Central memory CD8-positive, alpha-beta T cell (primary cell): ENCODE results near the gene IGLON5.
A peak's percentile ranks its signal among the peaks of the same experiment; 100 is the strongest.

Experiments used
- ATAC-seq: fragments of 150-1000 bp; cut with Tn5 transposase; replicated peaks from 2 replicates; pipeline ENCODE4 v1.10.0; 2022; ENCODE audit warnings: mild to moderate bottlenecking, moderate FRiP score, moderate number of reproducible peaks; ENCODE audit not compliant: poor library complexity, severe bottlenecking; ENCODE audit errors: extremely low read depth
- DNase-seq, 2 donors: peaks; one replicate each; pipeline ENCODE4 v3.0.0; 2021; ENCODE audit warnings: low spot score in 2 of 2
- H3K27ac Mint-ChIP-seq: one replicate; pipeline ENCODE4 v1.8.0; 2022; ENCODE audit warnings: low read depth, mild to moderate bottlenecking, moderate library complexity, mixed read lengths
- H3K27me3 Mint-ChIP-seq: one replicate; pipeline ENCODE4 v1.8.0; 2022; ENCODE audit warnings: mixed read lengths
- H3K36me3 Mint-ChIP-seq: one replicate; pipeline ENCODE4 v1.8.0; 2022; ENCODE audit warnings: mild to moderate bottlenecking, moderate library complexity, mixed read lengths; ENCODE audit not compliant: insufficient read depth
- H3K4me1 Mint-ChIP-seq: one replicate; pipeline ENCODE4 v1.8.0; 2022; ENCODE audit warnings: mixed read lengths
- H3K4me3 Mint-ChIP-seq: one replicate; pipeline ENCODE4 v1.8.0; 2022; ENCODE audit warnings: mild to moderate bottlenecking, moderate library complexity, mixed read lengths
- H3K9me3 Mint-ChIP-seq: one replicate; pipeline ENCODE4 v1.8.0; 2022; ENCODE audit warnings: mixed read lengths

IGLON5 gene

GRCh38 chr19:51372649-51373504 is 61.4 kb downstream of the IGLON5 start, which contains the start of gene NKG7:
NKG7 (minus strand) TSS chr19:51372654; CDS start chr19:51372535, 119 bp downstream.
- H3K4me1 Mint-ChIP-seq: peaks cover 68% of the 10 kb centered on the region
- peak; percentile 76 for ATAC-seq
- peak within 1 kb of the TSS; percentile 89 for H3K27ac Mint-ChIP-seq
- no peaks in the 10 kb centered on the region for H3K9me3 Mint-ChIP-seq
- H3K36me3 Mint-ChIP-seq: peaks cover 27% of the 10 kb centered on the region
- H3K4me3 Mint-ChIP-seq: peak within 1 kb of the TSS; percentile 88
- peak; percentile 55 to 85 for DNase-seq
- H3K27me3 Mint-ChIP-seq: no peaks in the 10 kb centered on the region

- Mint-ChIP-seq H3K36me3 (peaks cover 20% of the 10 kb centered on the region), H3K27me3 (no peaks in the 10 kb centered on the region), H3K4me1 (peaks cover 69% of the 10 kb centered on the region), H3K27ac (peak overlapping the region; percentile 89), H3K4me3 (peak overlapping the region; percentile 88), H3K9me3 (no peaks in the 10 kb centered on the region)
- ATAC-seq (no peak), DNase-seq (no peak)
These were observed 64.2 kb downstream of the IGLON5 start for GRCh38 chr19:51375504-51376221.

- H3K4me1 Mint-ChIP-seq: peaks cover 64% of the 10 kb centered on the region
- no peaks in the 10 kb centered on the region for H3K27me3 Mint-ChIP-seq
- H3K9me3 Mint-ChIP-seq: no peaks in the 10 kb centered on the region
- peaks cover 13% of the 10 kb centered on the region for H3K36me3 Mint-ChIP-seq
- DNase-seq (no peak), ATAC-seq (no peak)
- no peak overlapping the region for H3K27ac Mint-ChIP-seq
- H3K4me3 Mint-ChIP-seq: no peak overlapping the region
These were observed 66.0 kb downstream of the IGLON5 start for GRCh38 chr19:51377422-51377821.

GRCh38 chr19:51380379-51380778 is 68.9 kb downstream of the IGLON5 start:
- no peak for DNase-seq
- Mint-ChIP-seq H3K27me3 (no peaks in the 10 kb centered on the region), H3K27ac (peak overlapping the region; percentile 69), H3K4me1 (peaks cover 34% of the 10 kb centered on the region), H3K4me3 (no peak overlapping the region), H3K36me3 (peaks cover 3% of the 10 kb centered on the region), H3K9me3 (no peaks in the 10 kb centered on the region)
- ATAC-seq: no peak
